ENCODE measurements around the gene CAPN1.
A peak's percentile ranks its signal among the peaks of the same experiment; 100 is the strongest.

CAPN1 gene

DNA sequence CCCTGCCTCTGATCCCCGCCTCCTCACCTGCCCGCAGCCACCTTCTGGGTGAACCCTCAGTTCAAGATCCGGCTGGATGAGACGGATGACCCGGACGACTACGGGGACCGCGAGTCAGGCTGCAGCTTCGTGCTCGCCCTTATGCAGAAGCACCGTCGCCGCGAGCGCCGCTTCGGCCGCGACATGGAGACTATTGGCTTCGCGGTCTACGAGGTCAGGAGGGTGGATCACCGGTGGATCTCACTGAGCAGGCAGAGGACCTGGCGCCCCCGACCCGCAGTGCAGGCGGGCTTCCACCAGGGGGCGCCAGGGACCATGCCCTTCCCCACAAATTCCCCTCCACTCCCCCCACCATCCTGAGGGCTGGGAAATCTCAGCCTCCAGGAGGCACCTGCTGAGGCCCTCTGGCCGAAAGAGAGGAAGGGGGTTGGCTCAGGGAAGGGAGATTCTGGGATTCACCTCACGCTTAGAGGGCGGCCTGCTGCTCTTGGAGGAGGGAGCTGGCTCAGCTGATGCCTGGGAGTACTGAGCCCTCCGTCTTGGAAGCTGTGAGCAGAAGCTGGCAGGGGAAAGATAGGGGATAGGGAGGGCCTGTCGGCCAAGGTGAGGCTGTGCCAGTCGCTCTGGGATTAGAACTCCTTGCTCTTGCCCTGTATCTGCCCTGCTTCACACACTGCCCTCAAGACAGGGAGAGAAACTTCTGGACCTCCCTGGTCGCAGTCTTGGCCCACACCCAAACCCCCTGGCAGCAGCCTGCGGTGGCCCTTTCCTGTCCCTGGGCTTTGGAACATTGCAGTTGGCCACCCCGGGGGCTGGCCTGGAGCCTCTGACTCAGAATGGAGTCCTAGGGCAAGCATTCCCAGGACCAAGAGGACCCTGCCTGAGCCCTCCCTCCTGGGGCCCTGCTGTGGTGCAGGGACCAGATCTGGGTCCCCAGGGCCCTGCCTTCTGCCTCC is 23.2 kb downstream of the CAPN1 start:
- DNase-seq: peak; percentile 79

DNA sequence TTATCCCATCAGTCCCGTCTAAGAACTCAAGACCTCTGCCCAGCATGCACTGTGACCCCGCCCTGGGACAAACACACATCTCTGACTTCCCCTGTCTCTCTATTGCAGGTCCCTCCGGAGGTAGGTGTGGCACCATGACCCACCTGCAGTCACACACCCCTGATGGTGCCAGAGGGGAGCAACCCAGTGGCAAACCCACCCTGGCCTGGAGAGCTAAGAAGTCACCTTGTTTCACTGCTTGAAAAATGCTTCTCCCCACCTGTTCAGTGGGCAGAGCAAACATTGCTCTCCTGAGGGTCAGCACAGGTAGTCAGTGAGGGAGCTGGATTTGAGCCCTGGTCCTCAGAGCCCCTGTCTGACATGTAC is 23.9 kb downstream of the CAPN1 start:
- no peak for DNase-seq

DNA sequence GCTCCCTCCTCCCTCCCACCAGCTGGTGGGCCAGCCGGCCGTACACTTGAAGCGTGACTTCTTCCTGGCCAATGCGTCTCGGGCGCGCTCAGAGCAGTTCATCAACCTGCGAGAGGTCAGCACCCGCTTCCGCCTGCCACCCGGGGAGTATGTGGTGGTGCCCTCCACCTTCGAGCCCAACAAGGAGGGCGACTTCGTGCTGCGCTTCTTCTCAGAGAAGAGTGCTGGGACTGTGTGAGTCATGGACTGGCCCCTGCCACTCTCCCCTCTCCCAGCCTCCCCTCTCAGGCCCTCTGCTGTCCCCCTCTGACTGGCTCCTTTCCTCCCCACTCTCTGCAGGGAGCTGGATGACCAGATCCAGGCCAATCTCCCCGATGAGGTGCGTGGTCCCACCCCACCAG is 24.7 kb downstream of the CAPN1 start:
- no peak for DNase-seq

DNA sequence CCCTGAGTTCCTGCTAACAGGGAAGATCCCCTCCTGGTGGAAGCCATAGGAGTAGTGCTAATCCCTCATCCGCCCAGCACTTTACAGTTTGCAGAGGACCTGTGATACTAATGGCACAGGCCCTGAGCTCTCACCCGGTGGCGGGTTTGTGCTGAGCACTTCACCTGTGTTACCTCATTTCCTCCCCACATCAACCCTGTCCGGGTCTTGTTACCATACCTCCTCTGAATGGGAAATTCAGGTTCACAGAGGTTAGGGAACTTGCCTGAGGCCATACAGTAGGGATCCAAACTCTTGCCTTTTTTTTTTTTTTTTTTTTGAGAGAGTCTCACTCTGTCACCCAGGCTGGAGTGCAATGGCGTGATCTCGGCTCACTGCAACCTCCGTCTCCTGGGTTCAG is 25.2 kb downstream of the CAPN1 start:
- DNase-seq: no peak

DNA sequence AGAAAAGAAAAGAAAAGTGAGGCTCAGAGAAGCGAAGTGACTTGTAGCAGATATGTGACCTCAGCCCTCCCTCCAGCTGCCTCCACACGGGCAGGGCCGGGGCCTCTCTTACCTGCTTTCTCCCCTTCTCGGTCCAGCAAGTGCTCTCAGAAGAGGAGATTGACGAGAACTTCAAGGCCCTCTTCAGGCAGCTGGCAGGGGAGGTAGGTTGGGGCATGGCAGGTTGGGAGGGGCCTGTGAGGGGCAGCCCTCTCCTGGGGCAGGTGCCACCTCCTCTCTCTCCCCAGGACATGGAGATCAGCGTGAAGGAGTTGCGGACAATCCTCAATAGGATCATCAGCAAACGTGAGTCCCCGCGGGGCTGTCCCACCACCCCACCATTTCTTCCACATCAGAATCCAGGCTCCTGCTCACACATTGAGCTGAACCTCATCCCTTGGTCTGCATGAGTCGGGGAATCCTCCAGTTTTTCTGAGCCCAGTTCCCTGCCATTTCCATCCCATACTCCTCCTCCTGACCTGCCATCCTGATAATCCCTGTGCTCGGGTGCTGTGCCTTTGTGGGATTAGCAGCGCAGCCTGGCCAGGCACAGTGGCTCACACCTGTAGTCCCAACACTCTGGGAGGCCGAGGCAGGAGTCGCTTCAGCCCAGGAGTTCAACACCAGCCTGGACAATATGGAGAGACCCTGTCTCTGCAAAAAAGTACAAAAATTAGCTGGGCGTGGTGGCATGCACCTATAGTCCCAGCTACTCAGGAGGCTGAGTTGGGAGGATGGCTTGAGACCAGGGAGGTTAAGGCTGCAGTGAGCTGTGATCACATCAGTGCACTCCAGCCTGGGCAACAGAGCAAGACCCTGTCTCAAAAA is 26.4 kb downstream of the CAPN1 start:
- DNase-seq: peak; percentile 12

DNA sequence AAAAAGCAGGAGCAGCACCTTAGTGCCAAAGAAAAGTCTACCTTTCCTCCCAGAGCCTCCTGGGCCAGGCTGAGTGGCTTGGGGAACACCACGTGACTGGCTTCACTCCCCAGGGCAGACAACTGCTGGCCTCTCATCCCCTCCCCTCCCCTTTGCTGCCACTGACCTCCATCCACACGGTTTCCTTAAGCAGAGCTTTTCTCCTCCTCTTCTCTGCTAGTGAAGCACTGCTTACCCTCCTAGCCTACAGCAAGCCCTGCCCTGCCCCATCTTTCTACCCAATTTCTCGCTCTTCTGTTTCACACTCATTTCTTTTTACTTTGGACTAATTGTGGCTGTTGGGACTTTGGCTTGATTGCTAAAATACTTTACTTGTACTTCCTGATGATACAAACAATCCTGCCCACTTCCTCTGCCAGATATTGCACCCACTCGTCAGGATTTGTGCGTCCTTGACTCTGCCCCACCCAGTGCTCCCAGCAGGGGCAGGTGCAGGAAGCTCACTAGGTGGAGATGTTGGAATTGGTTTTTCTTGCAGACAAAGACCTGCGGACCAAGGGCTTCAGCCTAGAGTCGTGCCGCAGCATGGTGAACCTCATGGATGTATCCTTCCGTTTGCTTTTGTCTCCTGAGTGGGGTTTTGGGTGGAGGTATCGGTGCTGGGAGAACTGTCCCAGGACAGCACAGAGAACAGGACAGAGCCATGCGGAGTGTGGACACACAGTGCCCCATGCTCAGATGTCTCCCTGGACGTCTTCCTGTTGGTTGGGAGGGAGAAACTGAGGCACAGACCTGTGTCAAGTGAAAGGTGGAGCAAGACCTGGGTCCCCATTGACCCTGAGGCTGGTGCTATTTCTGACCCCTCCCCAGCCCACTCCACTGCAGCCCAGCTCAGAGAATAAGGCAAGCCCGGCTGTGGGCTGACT is 27.3 kb downstream of the CAPN1 start:
- no peak for DNase-seq

DNA sequence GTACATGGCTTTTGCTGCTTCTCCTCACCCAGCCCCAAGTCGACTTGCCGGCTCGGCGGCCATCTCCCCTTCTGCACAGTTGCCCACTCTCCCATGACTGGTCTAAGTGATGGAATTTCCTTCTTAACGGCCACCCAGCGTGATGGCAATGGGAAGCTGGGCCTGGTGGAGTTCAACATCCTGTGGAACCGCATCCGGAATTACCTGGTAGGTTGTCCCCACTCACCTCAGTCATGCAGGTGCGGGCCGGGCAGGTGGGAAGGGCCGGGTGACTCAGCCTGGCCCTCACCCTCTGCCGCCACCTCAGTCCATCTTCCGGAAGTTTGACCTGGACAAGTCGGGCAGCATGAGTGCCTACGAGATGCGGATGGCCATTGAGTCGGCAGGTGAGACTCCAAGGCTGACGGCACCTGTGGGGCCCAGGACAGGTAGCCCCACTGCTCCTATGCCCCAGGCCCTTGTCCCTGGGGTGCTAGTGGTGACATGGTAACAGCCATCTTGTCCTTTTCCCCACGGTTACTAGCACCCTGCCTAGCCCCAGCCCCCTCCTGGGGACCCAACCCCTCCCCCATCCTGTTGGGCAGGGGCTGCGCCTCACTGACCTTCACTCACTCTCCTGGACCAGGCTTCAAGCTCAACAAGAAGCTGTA is 28.1 kb downstream of the CAPN1 start:
- no peak for DNase-seq

DNA sequence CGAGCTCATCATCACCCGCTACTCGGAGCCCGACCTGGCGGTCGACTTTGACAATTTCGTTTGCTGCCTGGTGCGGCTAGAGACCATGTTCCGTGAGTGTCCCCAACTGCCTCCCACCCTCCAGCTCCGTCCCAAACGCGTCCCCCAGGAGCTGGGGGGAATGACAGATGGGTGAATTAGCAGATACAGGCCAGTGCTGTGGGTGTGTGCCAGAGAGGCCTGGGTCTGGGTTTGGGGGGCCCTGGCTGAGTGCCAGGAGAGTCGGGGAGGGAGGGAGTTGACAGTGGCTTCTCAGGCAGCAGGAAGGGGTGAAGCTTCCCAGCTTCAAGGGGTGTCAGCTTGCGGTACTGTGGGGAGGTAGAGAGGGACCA is 28.6 kb downstream of the CAPN1 start:
- DNase-seq: no peak

DNA sequence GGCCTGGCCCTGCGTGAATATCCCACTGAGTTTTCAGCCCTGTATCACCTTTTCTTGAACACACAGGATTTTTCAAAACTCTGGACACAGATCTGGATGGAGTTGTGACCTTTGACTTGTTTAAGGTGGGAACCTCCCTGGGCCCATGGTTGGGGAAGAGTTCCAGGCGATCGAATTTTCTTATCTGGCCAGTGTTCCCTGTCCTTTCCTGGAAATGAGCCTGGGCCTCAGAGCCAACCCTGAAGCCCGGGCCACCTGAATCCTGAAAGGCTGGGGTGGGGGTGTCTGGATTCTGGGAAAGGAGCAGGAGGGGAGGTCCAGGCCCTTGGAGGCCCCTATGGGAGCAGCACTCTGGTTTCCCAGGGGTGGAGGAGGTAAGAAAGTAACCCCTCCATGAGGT is 29.0 kb downstream of the CAPN1 start:
- no peak for DNase-seq

DNA sequence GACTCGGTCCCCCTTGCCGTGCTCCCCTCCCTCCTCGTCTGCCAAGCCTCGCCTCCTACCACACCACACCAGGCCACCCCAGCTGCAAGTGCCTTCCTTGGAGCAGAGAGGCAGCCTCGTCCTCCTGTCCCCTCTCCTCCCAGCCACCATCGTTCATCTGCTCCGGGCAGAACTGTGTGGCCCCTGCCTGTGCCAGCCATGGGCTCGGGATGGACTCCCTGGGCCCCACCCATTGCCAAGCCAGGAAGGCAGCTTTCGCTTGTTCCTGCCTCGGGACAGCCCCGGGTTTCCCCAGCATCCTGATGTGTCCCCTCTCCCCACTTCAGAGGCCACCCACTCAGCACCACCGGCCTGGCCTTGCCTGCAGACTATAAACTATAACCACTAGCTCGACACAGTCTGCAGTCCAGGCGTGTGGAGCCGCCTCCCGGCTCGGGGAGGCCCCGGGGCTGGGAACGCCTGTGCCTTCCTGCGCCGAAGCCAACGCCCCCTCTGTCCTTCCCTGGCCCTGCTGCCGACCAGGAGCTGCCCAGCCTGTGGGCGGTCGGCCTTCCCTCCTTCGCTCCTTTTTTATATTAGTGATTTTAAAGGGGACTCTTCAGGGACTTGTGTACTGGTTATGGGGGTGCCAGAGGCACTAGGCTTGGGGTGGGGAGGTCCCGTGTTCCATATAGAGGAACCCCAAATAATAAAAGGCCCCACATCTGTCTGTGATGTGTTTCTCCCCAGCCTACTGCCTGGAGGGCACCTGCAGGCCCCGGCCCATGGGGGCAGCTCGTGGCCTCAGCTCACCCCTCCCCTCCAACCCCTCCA is 29.8 kb downstream of the CAPN1 start:
- DNase-seq: no peak

DNA sequence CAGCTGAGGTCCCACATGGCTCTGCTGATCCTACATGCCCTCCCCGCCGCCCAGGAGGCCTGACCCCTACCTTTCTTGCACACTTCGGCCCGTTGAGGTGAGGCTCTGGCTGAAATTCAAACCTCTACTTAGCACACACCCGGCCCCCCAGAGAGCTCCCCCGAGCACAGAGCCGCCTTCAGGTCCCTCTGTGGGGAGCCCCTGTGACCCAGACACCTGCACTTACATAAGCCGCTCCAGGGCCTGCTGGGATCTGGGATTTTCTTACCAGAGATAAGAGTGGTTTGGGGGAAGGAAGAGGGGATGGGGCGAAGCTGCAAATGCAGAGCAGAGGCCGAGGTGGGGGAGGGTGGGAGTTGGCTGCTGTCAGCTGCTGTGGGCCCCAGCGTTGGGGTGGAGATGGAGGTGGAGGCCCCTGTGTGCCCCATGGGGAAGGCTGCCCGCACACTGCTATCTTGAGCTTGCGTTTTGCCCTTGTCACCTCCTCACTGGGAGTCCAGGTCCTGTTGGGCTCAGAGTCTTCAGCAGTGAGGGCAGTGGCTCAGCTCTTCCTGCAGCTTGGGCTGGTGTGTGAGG is 30.6 kb downstream of the CAPN1 start:
- no peak for DNase-seq

DNA sequence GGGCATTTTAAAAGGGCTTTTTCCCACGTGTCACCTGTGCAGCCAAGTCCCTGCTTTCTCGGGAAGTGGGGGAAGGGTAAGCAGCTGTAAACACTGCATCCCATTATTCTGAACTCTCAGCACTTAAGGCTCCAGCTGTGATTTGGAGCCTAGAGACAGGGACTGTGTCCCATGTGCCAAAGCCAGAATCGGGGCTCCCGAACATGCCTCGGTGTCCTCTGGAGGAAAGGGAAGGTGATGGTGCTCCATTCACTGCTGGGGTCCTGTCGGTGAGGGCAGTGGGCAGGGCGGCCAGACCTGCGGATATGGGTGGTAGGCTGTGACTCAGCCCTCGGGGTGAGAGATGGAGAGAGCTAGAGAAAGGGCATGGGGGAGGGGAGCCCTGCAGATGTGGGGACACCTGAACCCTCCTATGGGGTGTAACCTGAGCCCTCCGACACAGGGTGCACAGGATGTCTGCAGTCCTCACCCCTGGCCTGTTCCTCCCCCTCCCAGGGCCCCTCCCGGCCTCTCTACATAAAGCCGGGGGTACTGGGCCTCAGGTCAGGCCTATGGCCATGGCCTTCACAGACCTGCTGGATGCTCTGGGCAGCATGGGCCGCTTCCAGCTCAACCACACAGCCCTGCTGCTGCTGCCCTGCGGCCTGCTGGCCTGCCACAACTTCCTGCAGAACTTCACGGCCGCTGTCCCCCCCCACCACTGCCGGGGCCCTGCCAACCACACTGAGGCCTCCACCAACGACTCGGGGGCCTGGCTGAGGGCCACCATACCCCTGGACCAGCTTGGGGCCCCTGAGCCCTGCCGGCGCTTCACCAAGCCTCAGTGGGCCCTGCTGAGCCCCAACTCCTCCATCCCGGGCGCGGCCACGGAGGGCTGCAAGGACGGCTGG is 31.8 kb downstream of the CAPN1 start:
- no peak for DNase-seq

DNA sequence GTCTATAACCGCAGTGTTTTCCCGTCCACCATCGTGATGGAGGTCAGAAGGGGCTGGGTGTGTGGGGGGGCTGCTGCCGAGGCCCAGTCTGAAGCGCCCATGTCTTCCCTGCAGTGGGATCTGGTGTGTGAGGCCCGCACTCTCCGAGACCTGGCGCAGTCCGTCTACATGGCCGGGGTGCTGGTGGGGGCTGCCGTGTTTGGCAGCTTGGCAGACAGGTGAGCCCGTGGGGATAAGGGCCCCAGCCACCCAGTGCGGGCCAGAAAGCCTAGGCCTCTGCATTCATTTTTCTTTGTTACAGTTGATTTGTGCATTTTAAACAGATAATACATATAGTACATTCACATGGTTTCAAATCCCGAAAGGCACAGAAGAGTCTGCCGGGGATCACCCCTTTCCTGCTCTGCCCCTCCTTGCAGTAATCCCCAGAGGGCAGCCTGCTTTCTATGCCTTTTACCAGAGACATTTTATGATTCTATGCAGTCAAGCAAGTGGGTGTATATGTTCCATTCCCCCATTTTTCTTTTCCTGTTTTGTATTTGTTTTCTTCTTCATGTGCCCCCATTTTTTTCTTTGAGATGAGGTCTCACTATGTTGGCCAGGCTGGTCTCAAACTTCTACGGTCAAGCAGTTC is 32.6 kb downstream of the CAPN1 start:
- DNase-seq: no peak

DNA sequence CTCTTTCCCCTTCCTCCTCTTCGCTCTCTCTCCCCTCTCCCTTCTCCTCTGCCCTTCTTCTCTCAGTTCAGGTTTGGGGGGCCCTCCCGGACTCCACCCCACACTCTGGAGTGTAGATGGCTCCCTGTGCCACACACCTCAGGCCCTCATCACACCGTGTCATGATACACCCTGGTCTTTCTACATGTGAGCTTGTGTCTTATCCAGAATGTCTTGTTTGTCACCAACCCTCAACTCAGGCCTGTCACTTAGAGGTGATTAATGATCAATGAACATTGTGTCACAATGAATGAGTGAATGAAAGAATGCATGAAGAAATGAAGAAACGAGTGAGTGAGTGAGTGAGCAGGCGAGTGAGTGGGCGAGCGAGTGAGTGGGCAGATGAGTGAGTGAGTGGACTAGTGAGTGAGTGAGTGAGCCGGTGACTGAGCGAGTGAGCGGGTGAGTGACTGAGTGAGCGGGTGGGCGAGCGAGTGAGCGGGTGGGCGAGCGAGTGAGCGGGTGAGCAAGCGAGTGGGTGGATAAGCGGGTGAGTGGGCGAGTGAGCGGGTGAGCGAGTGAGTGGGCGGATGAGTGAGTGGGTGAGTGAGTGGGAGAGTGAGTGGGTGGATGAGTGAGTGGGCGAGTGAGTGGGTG is 33.8 kb downstream of the CAPN1 start:
- DNase-seq: no peak

DNA sequence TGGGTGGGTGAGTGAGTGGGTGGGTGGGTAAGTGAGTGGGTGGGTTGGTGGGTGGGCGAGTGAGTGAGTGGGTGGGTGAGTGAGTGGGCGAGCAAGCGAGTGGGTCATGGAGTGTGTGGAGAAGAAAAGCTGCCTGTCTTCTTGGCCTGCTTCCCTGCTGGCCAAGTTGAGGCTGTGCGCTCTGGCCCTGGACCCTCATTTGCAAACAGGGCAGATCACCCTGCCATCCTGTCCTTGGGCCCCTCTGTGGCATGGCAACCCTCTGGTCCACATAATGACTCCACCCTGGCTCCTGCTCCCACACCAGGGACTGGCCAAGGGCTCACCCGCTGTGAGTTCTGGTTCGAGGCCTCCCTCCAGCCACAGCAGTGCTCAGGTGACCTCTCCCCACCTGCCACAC is 35.1 kb downstream of the CAPN1 start:
- no peak for DNase-seq

DNA sequence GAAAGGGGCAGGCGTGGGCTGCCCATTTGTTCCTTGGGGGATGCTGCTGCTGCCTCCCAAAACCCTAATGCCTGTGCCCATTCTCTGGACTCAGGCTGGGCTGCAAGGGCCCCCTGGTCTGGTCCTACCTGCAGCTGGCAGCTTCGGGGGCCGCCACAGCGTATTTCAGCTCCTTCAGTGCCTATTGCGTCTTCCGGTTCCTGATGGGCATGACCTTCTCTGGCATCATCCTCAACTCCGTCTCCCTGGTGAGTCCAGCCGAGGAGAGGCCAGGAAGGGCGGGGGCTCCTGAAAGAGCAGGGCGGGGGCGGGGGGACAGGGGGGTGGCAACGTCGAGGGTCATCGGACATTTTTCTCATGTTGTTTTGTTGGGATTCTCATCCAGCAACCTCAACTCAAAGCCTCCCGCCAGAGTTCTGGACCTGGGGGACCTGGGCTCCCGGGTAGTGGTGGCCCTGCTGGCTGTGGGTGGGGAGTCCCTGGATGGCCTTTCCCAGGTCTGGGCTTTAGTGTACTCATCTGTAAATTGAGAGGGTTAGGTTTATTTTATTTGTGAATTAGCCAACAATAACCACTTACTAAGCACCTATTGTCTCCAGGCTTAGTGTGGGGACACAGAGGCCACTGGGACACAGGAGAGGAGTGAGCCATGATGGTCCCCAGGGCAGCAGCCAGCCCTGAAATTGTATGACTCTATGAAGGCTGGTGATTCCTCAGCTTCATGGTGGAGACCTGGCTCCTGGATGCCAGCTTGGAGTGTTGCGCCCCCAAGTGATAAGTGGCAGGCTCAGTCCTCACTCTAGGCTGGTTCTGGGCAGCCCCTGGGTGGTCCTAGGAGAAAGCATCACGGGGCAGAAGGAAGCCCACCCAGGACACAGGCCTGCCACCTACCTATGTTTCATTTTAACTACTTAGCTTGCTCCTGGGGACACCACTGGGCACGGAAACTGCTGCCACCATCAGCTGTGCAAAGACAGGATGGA is 36.0 kb downstream of the CAPN1 start:
- no peak for DNase-seq

DNA sequence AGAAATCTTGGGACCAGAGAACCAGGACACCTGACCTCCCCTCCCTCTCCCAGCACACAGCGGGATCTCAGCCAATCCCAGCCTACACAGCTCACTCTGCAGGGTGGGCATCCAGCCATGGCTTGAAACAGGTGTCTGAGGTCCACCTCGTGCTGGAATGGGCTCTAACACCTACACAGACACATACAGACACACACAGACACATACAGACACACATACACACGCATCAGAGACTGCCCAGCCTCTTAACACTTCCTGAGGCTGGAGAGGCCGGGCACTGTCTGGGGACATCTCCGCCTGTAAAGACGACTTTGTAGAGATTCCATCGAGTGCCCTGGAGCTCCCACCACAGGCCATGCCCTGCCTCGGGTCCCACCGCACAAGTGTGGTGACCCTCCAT is 36.7 kb downstream of the CAPN1 start:
- DNase-seq: no peak

DNA sequence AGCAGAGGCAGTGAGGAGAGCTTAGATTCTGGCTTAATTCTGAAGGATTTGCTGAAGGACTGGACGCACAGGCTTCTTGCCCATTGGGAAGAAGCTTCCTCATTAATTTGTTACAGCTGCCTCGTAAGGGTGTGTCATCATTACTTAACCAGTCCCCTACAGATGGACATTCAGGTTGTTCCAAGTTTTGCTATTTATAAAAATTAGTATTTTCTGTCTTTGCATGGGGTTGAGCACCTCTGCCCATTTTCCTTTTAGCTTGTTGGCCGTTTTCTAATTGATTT is 38.1 kb downstream of the CAPN1 start:
- DNase-seq: no peak
